PC-3 (cell line): ENCODE measurements around the gene COL6A1. TPM values are rescaled to one million over a fixed set of nuclear protein-coding genes. Genes with fewer than 3 reads are reported as not detected.

Source experiments
- ATAC-seq: fragments of 200-7000 bp; cut with Tn5 transposase; 2 replicates; pipeline ENCODE4 v1.9.1; 2020; ENCODE audit warnings: mild to moderate bottlenecking, moderate library complexity
- BruUV-seq: library from RNA; stranded (reverse); fragments of 400-500 nt; replicated peaks from 2 replicates; lab custom pipeline; 2021; lab: Mats Ljungman, UMichigan
- CTCF ChIA-PET: fragments of 300-600 bp; sonication (Branson Sonifier 250); formaldehyde crosslinking; loops from one replicate; lab custom pipeline; 2022; ENCODE audit warnings: antibody characterized with exemption; lab: Charles Lee
- POLR2A ChIA-PET: fragments of 300-600 bp; sonication (Branson Sonifier 250); formaldehyde crosslinking; loops from one replicate; lab custom pipeline; 2022; ENCODE audit warnings: antibody characterized with exemption; ENCODE audit not compliant: unreplicated experiment; lab: Charles Lee
- DNase-seq: peaks from one replicate; pipeline ENCODE4 v3.0.0-alpha.2; 2015
- H2AFZ ChIP-seq: fragments of 300-600 bp; sonication (generic); 2 replicates; pipeline ENCODE4 v1.6.0; 2016; ENCODE audit warnings: antibody characterized with exemption, low read length
- H3F3A ChIP-seq: fragments of 300-600 bp; sonication (generic); one replicate; pipeline ENCODE4 v1.6.0; 2017; ENCODE audit warnings: antibody characterized with exemption, low read length, control low read depth, mild to moderate bottlenecking; ENCODE audit not compliant: unreplicated experiment
- H3K27ac ChIP-seq: fragments of 300-600 bp; sonication (generic); 2 replicates; pipeline ENCODE4 v1.5.1; 2016; ENCODE audit warnings: mild to moderate bottlenecking, low read length
- H3K27me3 ChIP-seq: fragments of 300-600 bp; sonication (generic); 2 replicates; pipeline ENCODE4 v1.6.1; 2016; ENCODE audit warnings: low read length, mixed read lengths
- H3K36me3 ChIP-seq: fragments of 300-600 bp; sonication (generic); 2 replicates; pipeline ENCODE4 v1.6.1; 2016; ENCODE audit warnings: low read depth, mixed run types, low read length, mixed read lengths
- H3K4me1 ChIP-seq: fragments of 300-600 bp; sonication (generic); 2 replicates; pipeline ENCODE4 v1.5.1; 2016; ENCODE audit warnings: low read length; ENCODE audit not compliant: insufficient read depth
- H3K4me2 ChIP-seq: fragments of 300-600 bp; sonication (generic); 2 replicates; pipeline ENCODE4 v1.6.0; 2016; ENCODE audit warnings: low read length
- H3K4me3 ChIP-seq: fragments of 300-600 bp; sonication (generic); 2 replicates; pipeline ENCODE4 v1.5.1; 2016; ENCODE audit warnings: mild to moderate bottlenecking, low read length, mixed read lengths
- H3K79me2 ChIP-seq: fragments of 300-600 bp; sonication (generic); 2 replicates; pipeline ENCODE4 v1.6.1; 2017; ENCODE audit warnings: low read length, mixed read lengths
- H3K9ac ChIP-seq: fragments of 300-600 bp; sonication (generic); 2 replicates; pipeline ENCODE4 v1.6.0; 2016; ENCODE audit warnings: mild to moderate bottlenecking, low read length
- H3K9me2 ChIP-seq: fragments of 300-600 bp; sonication (generic); replicated peaks from 2 replicates; pipeline ENCODE4 v1.6.1; 2016; ENCODE audit warnings: mixed run types, low read length, mixed read lengths
- H3K9me3 ChIP-seq: fragments of 300-600 bp; sonication (generic); 2 replicates; pipeline ENCODE4 v1.6.1; 2016; ENCODE audit warnings: low read length, mixed read lengths
- H4K20me1 ChIP-seq: fragments of 300-600 bp; sonication (generic); 2 replicates; pipeline ENCODE4 v1.6.1; 2016; ENCODE audit warnings: low read length, mixed read lengths
- EZH2 ChIP-seq: fragments of 300-600 bp; sonication (generic); IDR thresholded peaks from one replicate; pipeline ENCODE4 v1.6.1; 2017; ENCODE audit warnings: antibody characterized with exemption, mild to moderate bottlenecking, low read length; ENCODE audit not compliant: unreplicated experiment
- EZH2phosphoT487 ChIP-seq: fragments of 300-600 bp; sonication (generic); IDR thresholded peaks from 2 replicates; pipeline ENCODE4 v1.6.1; 2018; ENCODE audit warnings: mild to moderate bottlenecking, antibody characterized with exemption, low read length, borderline replicate concordance
- intact Hi-C: fragments of 100-400 bp; cut with micrococcal nuclease; formaldehyde crosslinking; loops from 2 replicates; pipeline ENCODE4 v1.9.0; 2023
- total RNA-seq: library from RNA; depleted of rRNA; stranded (reverse); fragments of >200 nt; gene quantifications from 2 replicates; pipeline ENCODE4 v1.2.3, GENCODE V29; 2014
- TF ChIP-seq, protein P1 (sequence below): fragments of 300-600 bp; sonication (generic); conservative IDR thresholded peaks from 2 replicates; pipeline ENCODE4 v1.5.1; 2017; ENCODE audit warnings: antibody characterized with exemption, low read depth, mild to moderate bottlenecking, low read length

The COL6A1 gene
- total RNA-seq, 1 experiment from 2014 or later: 487 TPM

DNA sequence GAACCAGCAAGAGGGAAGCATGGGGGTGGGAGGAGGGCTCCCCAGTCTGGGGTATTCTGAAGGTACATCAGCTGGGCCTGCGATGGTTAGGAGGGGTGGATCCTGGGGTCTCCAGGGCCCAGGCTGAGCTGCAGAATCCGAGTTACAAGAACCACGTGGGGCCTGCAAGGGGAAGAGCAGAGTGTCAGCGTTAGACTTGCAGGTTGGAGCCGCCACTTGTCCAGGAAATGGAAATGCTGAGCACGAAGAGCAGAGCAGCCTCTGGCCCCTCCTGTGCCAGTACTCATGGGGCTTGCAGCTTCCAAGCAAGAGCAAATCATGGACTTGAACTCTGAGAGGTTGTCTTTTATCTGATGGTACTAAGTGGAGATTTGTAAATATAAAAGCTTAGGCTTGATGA is 47.5 kb upstream of the COL6A1 start:
- BruUV-seq: no TSS peak
- no peak overlapping the region for H3K27ac ChIP-seq
- H3K9ac ChIP-seq: no peak overlapping the region
- no peaks in the 10 kb centered on the region for H3K4me1 ChIP-seq
- ATAC-seq (no peak), DNase-seq (no peak)
- no peaks in the 10 kb centered on the region for H3K9me2 ChIP-seq
- TF ChIP-seq EZH2 (no peak), EZH2phosphoT487 (no peak)
- TF ChIP-seq, protein P1, sequence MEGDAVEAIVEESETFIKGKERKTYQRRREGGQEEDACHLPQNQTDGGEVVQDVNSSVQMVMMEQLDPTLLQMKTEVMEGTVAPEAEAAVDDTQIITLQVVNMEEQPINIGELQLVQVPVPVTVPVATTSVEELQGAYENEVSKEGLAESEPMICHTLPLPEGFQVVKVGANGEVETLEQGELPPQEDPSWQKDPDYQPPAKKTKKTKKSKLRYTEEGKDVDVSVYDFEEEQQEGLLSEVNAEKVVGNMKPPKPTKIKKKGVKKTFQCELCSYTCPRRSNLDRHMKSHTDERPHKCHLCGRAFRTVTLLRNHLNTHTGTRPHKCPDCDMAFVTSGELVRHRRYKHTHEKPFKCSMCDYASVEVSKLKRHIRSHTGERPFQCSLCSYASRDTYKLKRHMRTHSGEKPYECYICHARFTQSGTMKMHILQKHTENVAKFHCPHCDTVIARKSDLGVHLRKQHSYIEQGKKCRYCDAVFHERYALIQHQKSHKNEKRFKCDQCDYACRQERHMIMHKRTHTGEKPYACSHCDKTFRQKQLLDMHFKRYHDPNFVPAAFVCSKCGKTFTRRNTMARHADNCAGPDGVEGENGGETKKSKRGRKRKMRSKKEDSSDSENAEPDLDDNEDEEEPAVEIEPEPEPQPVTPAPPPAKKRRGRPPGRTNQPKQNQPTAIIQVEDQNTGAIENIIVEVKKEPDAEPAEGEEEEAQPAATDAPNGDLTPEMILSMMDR: no peak
- H3K36me3 ChIP-seq: no peaks in the 10 kb centered on the region
- H3K4me2 ChIP-seq: no peak overlapping the region
- no peaks in the 10 kb centered on the region for H4K20me1 ChIP-seq
- H3K9me3 ChIP-seq: 0 out of 2 replicates have a peak, but pooled peaks cover 8% of the 10 kb centered on the region
- ChIA-PET CTCF (no interaction called here), POLR2A (no interaction called here)
- H3K27me3 ChIP-seq: no peaks in the 10 kb centered on the region
- intact Hi-C loops: no loop called here
- H3F3A ChIP-seq: no peaks in the 10 kb centered on the region
- H3K79me2 ChIP-seq: no peaks in the 10 kb centered on the region
- no peak overlapping the region for H2AFZ ChIP-seq
- no peak overlapping the region for H3K4me3 ChIP-seq

DNA sequence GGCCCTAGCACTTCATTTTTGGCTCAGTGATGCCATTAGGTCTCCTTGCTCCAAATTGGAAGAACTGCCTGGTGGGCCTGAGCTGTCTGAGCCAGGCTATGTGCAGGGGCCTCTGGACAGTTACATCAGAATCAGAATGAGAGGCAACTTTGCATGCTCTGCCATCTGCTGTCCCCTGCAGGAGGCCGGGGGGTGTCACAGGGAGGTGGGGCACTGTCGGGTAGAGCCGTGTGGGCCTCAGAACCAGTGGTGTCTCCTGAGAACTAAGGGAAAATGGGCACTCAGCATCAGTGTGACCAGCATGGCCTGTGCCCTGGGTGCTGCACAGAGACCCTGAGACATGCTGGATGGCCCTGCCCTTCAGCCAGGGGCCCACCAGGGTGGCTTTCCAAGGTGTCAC is 47.0 kb upstream of the COL6A1 start:
- Histone ChIP-seq H3K79me2 (no peaks in the 10 kb centered on the region), H3K27me3 (no peaks in the 10 kb centered on the region), H3K4me3 (no peak overlapping the region), H4K20me1 (no peaks in the 10 kb centered on the region), H3K27ac (no peak overlapping the region), H2AFZ (no peak overlapping the region), H3K4me2 (no peak overlapping the region), H3F3A (no peaks in the 10 kb centered on the region), H3K9me3 (0 out of 2 replicates have a peak, but pooled peaks cover 8% of the 10 kb centered on the region), H3K4me1 (no peaks in the 10 kb centered on the region), H3K9ac (no peak overlapping the region), H3K9me2 (no peaks in the 10 kb centered on the region), H3K36me3 (no peaks in the 10 kb centered on the region)
- ChIA-PET CTCF (no interaction called here), POLR2A (no interaction called here)
- ATAC-seq (no peak), DNase-seq (no peak)
- intact Hi-C loops: no loop called here
- no TSS peak for BruUV-seq
- TF ChIP-seq EZH2 (no peak), EZH2phosphoT487 (no peak)
- TF ChIP-seq, protein P1: no peak

DNA sequence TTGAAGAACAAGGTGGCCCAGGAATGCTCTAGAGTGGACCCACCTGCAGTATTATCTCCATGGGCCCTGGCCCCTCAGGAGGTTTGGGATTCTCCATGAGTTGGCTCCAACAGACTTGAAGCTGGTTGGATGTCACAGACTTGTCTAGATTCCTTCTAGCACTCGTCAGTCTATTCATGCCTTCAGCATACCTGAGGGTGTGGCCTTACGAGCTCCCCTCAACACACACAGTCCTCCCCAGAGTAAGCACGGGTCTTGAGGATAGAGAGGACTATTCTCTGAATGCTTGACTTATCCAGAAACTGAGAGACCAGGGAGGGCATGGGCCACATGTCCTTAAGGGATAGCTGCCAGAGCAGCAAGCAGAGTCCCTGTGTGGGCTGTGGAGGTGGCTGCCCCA is 45.9 kb upstream of the COL6A1 start:
- H3K9ac ChIP-seq: no peak overlapping the region
- H3K4me2 ChIP-seq: no peak overlapping the region
- CTCF ChIA-PET: no interaction called here
- intact Hi-C loops: no loop called here
- no peaks in the 10 kb centered on the region for H4K20me1 ChIP-seq
- no peaks in the 10 kb centered on the region for H3K36me3 ChIP-seq
- 0 out of 2 replicates have a peak, but pooled peaks cover 8% of the 10 kb centered on the region for H3K9me3 ChIP-seq
- no peaks in the 10 kb centered on the region for H3F3A ChIP-seq
- DNase-seq: no peak
- H2AFZ ChIP-seq: no peak overlapping the region
- POLR2A ChIA-PET: no interaction called here
- BruUV-seq: no TSS peak
- TF ChIP-seq, protein P1: no peak
- no peak for TF ChIP-seq EZH2
- TF ChIP-seq EZH2phosphoT487: no peak
- no peak overlapping the region for H3K27ac ChIP-seq
- no peaks in the 10 kb centered on the region for H3K4me1 ChIP-seq
- no peaks in the 10 kb centered on the region for H3K9me2 ChIP-seq
- no peaks in the 10 kb centered on the region for H3K27me3 ChIP-seq
- no peak overlapping the region for H3K4me3 ChIP-seq
- no peaks in the 10 kb centered on the region for H3K79me2 ChIP-seq
- no peak for ATAC-seq
